ENCODE data around the gene GLRX. TPM values are rescaled to one million over a fixed set of nuclear protein-coding genes. Genes with fewer than 3 reads are reported as not detected.

The GLRX gene
- total RNA-seq, 1 donor from 2014 or later, result 79.6 TPM

- Mint-ChIP-seq H3K36me3 (ENCODE audit: unreplicated experiment) (peaks cover 14% of the 10 kb centered on the region), H3K27ac (ENCODE audit: unreplicated experiment) (no peak overlapping the region), H3K9me3 (ENCODE audit: unreplicated experiment) (peaks cover 6% of the 10 kb centered on the region), H3K4me3 (ENCODE audit: unreplicated experiment) (no peak overlapping the region), H3K27me3 (ENCODE audit: unreplicated experiment) (no peaks in the 10 kb centered on the region), H3K4me1 (ENCODE audit: low read depth, unreplicated experiment) (peaks cover under 1% of the 10 kb centered on the region)
- DNase-seq, result no peak
- TF ChIP-seq CTCF (IDR thresholded peaks at IDR 0.05; ENCODE audit: partially characterized antibody, unreplicated experiment), result no peak
Measured at GRCh38 chr5:95803271-95804148, 19.0 kb downstream of the GLRX start.

- H3K9me3 Mint-ChIP-seq (ENCODE audit: unreplicated experiment), result peaks cover 6% of the 10 kb centered on the region
- no peaks in the 10 kb centered on the region for H3K27me3 Mint-ChIP-seq (ENCODE audit: unreplicated experiment)
- no peak for DNase-seq
- no peak overlapping the region for H3K27ac Mint-ChIP-seq (ENCODE audit: unreplicated experiment)
- no peaks in the 10 kb centered on the region for H3K4me1 Mint-ChIP-seq (ENCODE audit: low read depth, unreplicated experiment)
- no peak overlapping the region for H3K4me3 Mint-ChIP-seq (ENCODE audit: unreplicated experiment)
- H3K36me3 Mint-ChIP-seq (ENCODE audit: unreplicated experiment), result peaks cover 14% of the 10 kb centered on the region
- no peak for TF ChIP-seq CTCF (IDR thresholded peaks at IDR 0.05; ENCODE audit: partially characterized antibody, unreplicated experiment)
Measured at GRCh38 chr5:95801961-95802360, 20.6 kb downstream of the GLRX start.

GRCh38 chr5:95801532-95801931 lies 21.0 kb downstream of the GLRX start:
- TF ChIP-seq CTCF (IDR thresholded peaks at IDR 0.05; ENCODE audit: partially characterized antibody, unreplicated experiment), result no peak
- H3K36me3 Mint-ChIP-seq (ENCODE audit: unreplicated experiment), result peaks cover 14% of the 10 kb centered on the region
- no peak overlapping the region for H3K4me3 Mint-ChIP-seq (ENCODE audit: unreplicated experiment)
- peaks cover 6% of the 10 kb centered on the region for H3K9me3 Mint-ChIP-seq (ENCODE audit: unreplicated experiment)
- H3K27me3 Mint-ChIP-seq (ENCODE audit: unreplicated experiment), result no peaks in the 10 kb centered on the region
- DNase-seq, result no peak
- no peak overlapping the region for H3K27ac Mint-ChIP-seq (ENCODE audit: unreplicated experiment)
- H3K4me1 Mint-ChIP-seq (ENCODE audit: low read depth, unreplicated experiment), result no peaks in the 10 kb centered on the region

GRCh38 chr5:95800553-95800952 lies 22.0 kb downstream of the GLRX start:
- no peak for TF ChIP-seq CTCF (IDR thresholded peaks at IDR 0.05; ENCODE audit: partially characterized antibody, unreplicated experiment)
- Mint-ChIP-seq H3K36me3 (ENCODE audit: unreplicated experiment) (peaks cover 14% of the 10 kb centered on the region), H3K4me1 (ENCODE audit: low read depth, unreplicated experiment) (no peaks in the 10 kb centered on the region), H3K4me3 (ENCODE audit: unreplicated experiment) (no peak overlapping the region), H3K27ac (ENCODE audit: unreplicated experiment) (no peak overlapping the region), H3K9me3 (ENCODE audit: unreplicated experiment) (peaks cover 6% of the 10 kb centered on the region), H3K27me3 (ENCODE audit: unreplicated experiment) (no peaks in the 10 kb centered on the region)
- no peak for DNase-seq

- no peak overlapping the region for H3K4me3 Mint-ChIP-seq (ENCODE audit: unreplicated experiment)
- H3K27me3 Mint-ChIP-seq (ENCODE audit: unreplicated experiment), result no peaks in the 10 kb centered on the region
- TF ChIP-seq CTCF (IDR thresholded peaks at IDR 0.05; ENCODE audit: partially characterized antibody, unreplicated experiment), result no peak
- no peak overlapping the region for H3K27ac Mint-ChIP-seq (ENCODE audit: unreplicated experiment)
- no peaks in the 10 kb centered on the region for H3K4me1 Mint-ChIP-seq (ENCODE audit: low read depth, unreplicated experiment)
- H3K9me3 Mint-ChIP-seq (ENCODE audit: unreplicated experiment), result peaks cover 6% of the 10 kb centered on the region
- no peak for DNase-seq
- peaks cover 9% of the 10 kb centered on the region for H3K36me3 Mint-ChIP-seq (ENCODE audit: unreplicated experiment)
Measured at GRCh38 chr5:95799191-95799835, 23.2 kb downstream of the GLRX start.

Data from glutamatergic neuron (in vitro differentiated cells).